H9 (cell line): ENCODE measurements around the gene LARP4B. TPM values are rescaled to one million over a fixed set of nuclear protein-coding genes. Genes with fewer than 3 reads are reported as not detected.
A peak's percentile ranks its signal among the peaks of the same experiment; 100 is the strongest.

Experiments used
- DNase-seq: peaks from one replicate; pipeline ENCODE4 v3.0.0-alpha.2; 2017
- H2AFZ ChIP-seq: one replicate; pipeline ENCODE4 v1.6.1; 2013; ENCODE audit warnings: mild to moderate bottlenecking, low read length, control low read depth, moderate library complexity
- H2AK5ac ChIP-seq: 2 replicates; pipeline ENCODE4 v1.6.1; 2013; ENCODE audit warnings: low read length, control low read depth, mixed read lengths; ENCODE audit not compliant: insufficient read length
- H2BK120ac ChIP-seq: one replicate; pipeline ENCODE4 v1.6.1; 2013; ENCODE audit warnings: low read depth, mild to moderate bottlenecking, low read length, control low read depth, inconsistent platforms; ENCODE audit not compliant: poor library complexity, severe bottlenecking
- H2BK12ac ChIP-seq: 2 replicates; pipeline ENCODE4 v1.6.1; 2013; ENCODE audit warnings: low read length, control low read depth, mixed read lengths, low read depth; ENCODE audit not compliant: insufficient read length
- H2BK15ac ChIP-seq: 2 replicates; pipeline ENCODE4 v1.6.1; 2013; ENCODE audit warnings: low read depth, low read length, control low read depth
- H2BK20ac ChIP-seq: one replicate; pipeline ENCODE4 v1.6.1; 2013; ENCODE audit warnings: low read depth, mild to moderate bottlenecking, low read length, control low read depth, inconsistent platforms; ENCODE audit not compliant: poor library complexity, severe bottlenecking
- H2BK5ac ChIP-seq: 2 replicates; pipeline ENCODE4 v1.6.1; 2013; ENCODE audit warnings: low read length, control low read depth, mixed read lengths; ENCODE audit not compliant: insufficient read length
- H3K14ac ChIP-seq: 2 replicates; pipeline ENCODE4 v1.6.1; 2013; ENCODE audit warnings: low read length, control low read depth; ENCODE audit not compliant: insufficient read depth
- H3K18ac ChIP-seq: 2 replicates; pipeline ENCODE4 v1.6.1; 2013; ENCODE audit warnings: low read depth, mild to moderate bottlenecking, mixed read lengths, low read length, control low read depth; ENCODE audit not compliant: insufficient read length
- H3K23ac ChIP-seq: 2 replicates; pipeline ENCODE4 v1.6.1; 2013; ENCODE audit warnings: low read length, control low read depth, mixed read lengths, low read depth; ENCODE audit not compliant: insufficient read length
- H3K23me2 ChIP-seq: 2 replicates; pipeline ENCODE4 v1.6.1; 2013; ENCODE audit warnings: low read depth, mild to moderate bottlenecking, mixed read lengths, low read length, control low read depth; ENCODE audit not compliant: insufficient read length, poor library complexity, severe bottlenecking
- H3K27ac ChIP-seq: 2 replicates; pipeline ENCODE4 v1.5.1; 2013; ENCODE audit warnings: low read length, control low read depth, mixed read lengths, low read depth; ENCODE audit not compliant: insufficient read length
- H3K27me3 ChIP-seq: 2 replicates; pipeline ENCODE4 v1.6.1; 2013; ENCODE audit warnings: low read length, control low read depth, inconsistent platforms; ENCODE audit not compliant: insufficient read depth
- H3K4ac ChIP-seq: 2 replicates; pipeline ENCODE4 v1.6.1; 2013; ENCODE audit warnings: low read depth, mild to moderate bottlenecking, control low read depth, inconsistent platforms, low read length, moderate library complexity
- H3K4me1 ChIP-seq: 2 replicates; pipeline ENCODE4 v1.6.1; 2013; ENCODE audit warnings: low read length, control low read depth, inconsistent platforms; ENCODE audit not compliant: insufficient read depth
- H3K4me2 ChIP-seq: 2 replicates; pipeline ENCODE4 v1.6.1; 2013; ENCODE audit warnings: low read length, control low read depth, mixed read lengths; ENCODE audit not compliant: insufficient read length, insufficient read depth
- H3K56ac ChIP-seq: 2 replicates; pipeline ENCODE4 v1.6.1; 2013; ENCODE audit warnings: low read depth, mild to moderate bottlenecking, mixed read lengths, low read length, control low read depth; ENCODE audit not compliant: insufficient read length
- H3K79me1 ChIP-seq: 2 replicates; pipeline ENCODE4 v1.6.1; 2013; ENCODE audit warnings: low read depth, mild to moderate bottlenecking, moderate library complexity, low read length, control low read depth, inconsistent platforms; ENCODE audit not compliant: insufficient read depth, poor library complexity, severe bottlenecking
- H3K79me2 ChIP-seq: 2 replicates; pipeline ENCODE4 v1.6.1; 2013; ENCODE audit warnings: low read length, control low read depth, inconsistent platforms; ENCODE audit not compliant: insufficient read depth
- H3K9ac ChIP-seq: 2 replicates; pipeline ENCODE4 v1.6.1; 2013; ENCODE audit warnings: low read length, control low read depth, mixed read lengths; ENCODE audit not compliant: insufficient read length; ENCODE audit errors: extremely low read depth
- H3K9me3 ChIP-seq: one replicate; pipeline ENCODE4 v1.6.1; 2013; ENCODE audit warnings: low read depth, low read length, inconsistent platforms; ENCODE audit not compliant: control insufficient read depth
- H3T11ph ChIP-seq: one replicate; pipeline ENCODE4 v1.6.1; 2013; ENCODE audit warnings: mild to moderate bottlenecking, low read length, control low read depth, inconsistent platforms
- H4K20me1 ChIP-seq: one replicate; pipeline ENCODE4 v1.6.1; 2013; ENCODE audit not compliant: control insufficient read depth, insufficient read length, insufficient read depth
- H4K5ac ChIP-seq: 2 replicates; pipeline ENCODE4 v1.6.1; 2013; ENCODE audit warnings: low read depth, mild to moderate bottlenecking, mixed read lengths, low read length, control low read depth; ENCODE audit not compliant: insufficient read length
- H4K8ac ChIP-seq: replicated peaks from 2 replicates; pipeline ENCODE4 v1.6.1; 2013; ENCODE audit warnings: low read length, control low read depth, mixed read lengths, low read depth; ENCODE audit not compliant: insufficient read length
- H4K91ac ChIP-seq: 2 replicates; pipeline ENCODE4 v1.6.1; 2013; ENCODE audit warnings: low read depth, mild to moderate bottlenecking, moderate library complexity, mixed read lengths, low read length, control low read depth; ENCODE audit not compliant: insufficient read length
- H3K27ac Mint-ChIP-seq, 3 experiments: 2 replicates in 2 of 3; 3 replicates in 1 of 3; pipeline ENCODE4 v1.8.0; 2020 to 2021; ENCODE audit warnings: mixed read lengths in 3 of 3, mild to moderate bottlenecking in 1 of 3, moderate library complexity in 1 of 3
- H3K27me3 Mint-ChIP-seq: 2 replicates; pipeline ENCODE4 v1.8.0; 2021; ENCODE audit warnings: low read depth, mild to moderate bottlenecking, moderate library complexity, mixed read lengths
- H3K36me3 Mint-ChIP-seq, 3 experiments: 2 replicates in 2 of 3; 3 replicates in 1 of 3; pipeline ENCODE4 v1.8.0; 2020 to 2021; ENCODE audit warnings: low read depth in 3 of 3, mixed read lengths in 3 of 3; ENCODE audit not compliant: insufficient read depth in 1 of 3
- H3K4me1 Mint-ChIP-seq, 2 experiments: 2 replicates each; pipeline ENCODE4 v1.8.0; 2020; ENCODE audit warnings: mixed read lengths in 2 of 2
- H3K4me3 Mint-ChIP-seq, 2 experiments: 2 replicates in 1 of 2; 3 replicates in 1 of 2; pipeline ENCODE4 v1.8.0; 2020 to 2021; ENCODE audit warnings: mild to moderate bottlenecking in 2 of 2, mixed read lengths in 2 of 2, moderate library complexity in 1 of 2
- H3K9me3 Mint-ChIP-seq, 2 experiments: 2 replicates in 1 of 2; 3 replicates in 1 of 2; pipeline ENCODE4 v1.8.0; 2020; ENCODE audit warnings: mild to moderate bottlenecking in 2 of 2, mixed read lengths in 2 of 2, moderate library complexity in 1 of 2
- WGBS: extraction: QIAGEN DNeasy Blood & Tissue Kit; methylation state at CpG from one replicate; pipeline ENCODE4 v1.1.7; 2013; ENCODE audit warnings: missing lambda C conversion rate, low lambda C conversion rate, mixed read lengths; ENCODE audit not compliant: insufficient read length; ENCODE audit errors: extremely low coverage; 5-methylcytosine and 5-hydroxymethylcytosine counted together
- total RNA-seq: library from RNA; stranded (reverse); gene quantifications from 2 replicates; pipeline ENCODE4 v1.2.1, GENCODE V29; 2021
- TF ChIP-seq, protein P1 (sequence below): fragments of 200-600 bp; sonication (generic); conservative IDR thresholded peaks from 3 replicates; pipeline ENCODE4 v1.8.0; 2021; ENCODE audit warnings: antibody characterized with exemption, mild to moderate bottlenecking

LARP4B gene
- total RNA-seq, 1 experiment from 2014 or later: 88.9 TPM

DNA sequence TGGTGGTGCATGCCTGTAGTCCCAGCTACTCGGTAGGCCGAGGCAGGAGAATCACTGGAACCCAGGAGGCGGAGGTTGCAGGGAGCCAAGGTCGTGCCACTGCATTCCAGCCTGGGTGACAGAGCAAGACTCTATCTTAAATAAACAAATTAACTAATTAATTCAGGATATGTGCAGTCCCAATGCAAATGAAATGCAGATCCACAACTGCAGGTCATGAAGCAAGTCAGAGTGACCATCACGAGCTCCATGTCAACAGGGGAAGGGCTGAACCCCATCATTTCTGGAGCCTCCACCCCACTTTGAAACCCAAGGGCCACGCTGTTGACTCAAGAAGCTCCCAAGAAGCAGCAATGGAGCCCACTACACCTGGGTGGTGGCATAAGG lies 115.4 kb downstream of the LARP4B start:
- no peak for DNase-seq
- TF ChIP-seq, protein P1, sequence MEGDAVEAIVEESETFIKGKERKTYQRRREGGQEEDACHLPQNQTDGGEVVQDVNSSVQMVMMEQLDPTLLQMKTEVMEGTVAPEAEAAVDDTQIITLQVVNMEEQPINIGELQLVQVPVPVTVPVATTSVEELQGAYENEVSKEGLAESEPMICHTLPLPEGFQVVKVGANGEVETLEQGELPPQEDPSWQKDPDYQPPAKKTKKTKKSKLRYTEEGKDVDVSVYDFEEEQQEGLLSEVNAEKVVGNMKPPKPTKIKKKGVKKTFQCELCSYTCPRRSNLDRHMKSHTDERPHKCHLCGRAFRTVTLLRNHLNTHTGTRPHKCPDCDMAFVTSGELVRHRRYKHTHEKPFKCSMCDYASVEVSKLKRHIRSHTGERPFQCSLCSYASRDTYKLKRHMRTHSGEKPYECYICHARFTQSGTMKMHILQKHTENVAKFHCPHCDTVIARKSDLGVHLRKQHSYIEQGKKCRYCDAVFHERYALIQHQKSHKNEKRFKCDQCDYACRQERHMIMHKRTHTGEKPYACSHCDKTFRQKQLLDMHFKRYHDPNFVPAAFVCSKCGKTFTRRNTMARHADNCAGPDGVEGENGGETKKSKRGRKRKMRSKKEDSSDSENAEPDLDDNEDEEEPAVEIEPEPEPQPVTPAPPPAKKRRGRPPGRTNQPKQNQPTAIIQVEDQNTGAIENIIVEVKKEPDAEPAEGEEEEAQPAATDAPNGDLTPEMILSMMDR: no peak
- H3K27me3 ChIP-seq: no peaks in the 10 kb centered on the region; the same call in 1 of the 2 replicates
- no peak overlapping the region for H4K5ac ChIP-seq
- H4K20me1 ChIP-seq: peaks cover 2% of the 10 kb centered on the region
- H2BK12ac ChIP-seq: no peak overlapping the region
- H2BK15ac ChIP-seq: no peak overlapping the region
- H3K27ac Mint-ChIP-seq: peak overlapping the region in 1 of 3 experiments; percentile 85; a peak in 1 of 7 replicates
- H3K36me3 Mint-ChIP-seq: peaks cover 45 to 85% (median 81%) of the 10 kb centered on the region in 3 experiments; a peak in 6 of 7 replicates
- no peak overlapping the region for H4K91ac ChIP-seq
- H3K18ac ChIP-seq: no peak overlapping the region
- no peak overlapping the region for H2BK120ac ChIP-seq
- H3K4me1 Mint-ChIP-seq: no peaks in the 10 kb centered on the region
- no peak overlapping the region for H3K14ac ChIP-seq
- H3K23ac ChIP-seq: no peak overlapping the region
- no peak overlapping the region for H3K4ac ChIP-seq
- H2AK5ac ChIP-seq: no peak overlapping the region
- no peak overlapping the region for H3K4me2 ChIP-seq
- no peak overlapping the region for H2BK5ac ChIP-seq
- H3K4me3 Mint-ChIP-seq: no peak overlapping the region
- WGBS: no CpG with 5 or more reads among the region's 6 CpGs
- no peaks in the 10 kb centered on the region for H3K4me1 ChIP-seq
- H2BK20ac ChIP-seq: no peak overlapping the region
- H3K27ac ChIP-seq: no peak overlapping the region
- H3K9me3 Mint-ChIP-seq: no peaks in the 10 kb centered on the region
- no peaks in the 10 kb centered on the region for H3K9me3 ChIP-seq
- H3K56ac ChIP-seq: no peak overlapping the region
- no peaks in the 10 kb centered on the region for H3K79me1 ChIP-seq
- H3K79me2 ChIP-seq: no peaks in the 10 kb centered on the region
- H3K23me2 ChIP-seq: no peaks in the 10 kb centered on the region
- no peak overlapping the region for H2AFZ ChIP-seq
- H3K9ac ChIP-seq: no peak overlapping the region
- no peak overlapping the region for H3T11ph ChIP-seq
- no peak overlapping the region for H4K8ac ChIP-seq
- no peaks in the 10 kb centered on the region for H3K27me3 Mint-ChIP-seq
